ENCODE data around the gene ACSS3.

- TF ChIP-seq POLR2AphosphoS5 (IDR thresholded peaks at IDR 0.05; ENCODE audit: low read depth, low read length) (no peak), SIN3A (IDR thresholded peaks at IDR 0.05; ENCODE audit: borderline replicate concordance, insufficient read depth, low read length) (no peak), TAF1 (IDR thresholded peaks at IDR 0.05; ENCODE audit: borderline replicate concordance, insufficient read depth, low read length) (no peak), FOXP2 (optimal IDR thresholded peaks at IDR 0.05; ENCODE audit: borderline replicate concordance, extremely low read depth, extremely low read length, insufficient read depth) (no peak)
- TF ChIP-seq, protein P1, sequence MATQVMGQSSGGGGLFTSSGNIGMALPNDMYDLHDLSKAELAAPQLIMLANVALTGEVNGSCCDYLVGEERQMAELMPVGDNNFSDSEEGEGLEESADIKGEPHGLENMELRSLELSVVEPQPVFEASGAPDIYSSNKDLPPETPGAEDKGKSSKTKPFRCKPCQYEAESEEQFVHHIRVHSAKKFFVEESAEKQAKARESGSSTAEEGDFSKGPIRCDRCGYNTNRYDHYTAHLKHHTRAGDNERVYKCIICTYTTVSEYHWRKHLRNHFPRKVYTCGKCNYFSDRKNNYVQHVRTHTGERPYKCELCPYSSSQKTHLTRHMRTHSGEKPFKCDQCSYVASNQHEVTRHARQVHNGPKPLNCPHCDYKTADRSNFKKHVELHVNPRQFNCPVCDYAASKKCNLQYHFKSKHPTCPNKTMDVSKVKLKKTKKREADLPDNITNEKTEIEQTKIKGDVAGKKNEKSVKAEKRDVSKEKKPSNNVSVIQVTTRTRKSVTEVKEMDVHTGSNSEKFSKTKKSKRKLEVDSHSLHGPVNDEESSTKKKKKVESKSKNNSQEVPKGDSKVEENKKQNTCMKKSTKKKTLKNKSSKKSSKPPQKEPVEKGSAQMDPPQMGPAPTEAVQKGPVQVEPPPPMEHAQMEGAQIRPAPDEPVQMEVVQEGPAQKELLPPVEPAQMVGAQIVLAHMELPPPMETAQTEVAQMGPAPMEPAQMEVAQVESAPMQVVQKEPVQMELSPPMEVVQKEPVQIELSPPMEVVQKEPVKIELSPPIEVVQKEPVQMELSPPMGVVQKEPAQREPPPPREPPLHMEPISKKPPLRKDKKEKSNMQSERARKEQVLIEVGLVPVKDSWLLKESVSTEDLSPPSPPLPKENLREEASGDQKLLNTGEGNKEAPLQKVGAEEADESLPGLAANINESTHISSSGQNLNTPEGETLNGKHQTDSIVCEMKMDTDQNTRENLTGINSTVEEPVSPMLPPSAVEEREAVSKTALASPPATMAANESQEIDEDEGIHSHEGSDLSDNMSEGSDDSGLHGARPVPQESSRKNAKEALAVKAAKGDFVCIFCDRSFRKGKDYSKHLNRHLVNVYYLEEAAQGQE (IDR thresholded peaks at IDR 0.05; ENCODE audit: insufficient read depth in 1 of 2, low read depth in 2 of 2, low read length in 2 of 2): no peak
These were observed 8.0 kb downstream of the ACSS3 start for GRCh38 chr12:81085832-81086231.

Data from PFSK-1 (cell line).